ENCODE results near the gene BEND7. TPM values are rescaled to one million over a fixed set of nuclear protein-coding genes. Genes with fewer than 3 reads are reported as not detected.

Gene BEND7
- polyA plus RNA-seq, 1 of the 3 experiments (the other 2 are of a cell fraction), result 9.2 TPM

GRCh38 chr10:13441476-13441875 is 87.3 kb downstream of the BEND7 start (continued):
- TF ChIP-seq ELF1 (IDR thresholded peaks at IDR 0.05), result no peak
- TF ChIP-seq GABPA (IDR thresholded peaks at IDR 0.05; ENCODE audit: low read depth), result no peak
- TF ChIP-seq GATA2 (CRISPR knock-in tag; IDR thresholded peaks at IDR 0.05), result no peak

- TF ChIP-seq RAD21 (IDR thresholded peaks at IDR 0.05; ENCODE audit: low read length) (peak; percentile 58), RXRA (IDR thresholded peaks at IDR 0.05; ENCODE audit: borderline replicate concordance, low read depth) (no peak), SMC3 (IDR thresholded peaks at IDR 0.05; ENCODE audit: low read depth, low read length) (peak; percentile 83), CTCF (IDR thresholded peaks at IDR 0.05) (peak; percentile 93), RCOR1 (IDR thresholded peaks at IDR 0.05; ENCODE audit: low read length) (no peak)
- CTCF ChIA-PET, result interaction anchor here (0.6 to 9.0 kb wide), 61 partner anchors 8 to 341 kb away, joined by 3 to 116 read pairs (median 5); partner anchors contain the start of genes BEND7, OPTN and SEPHS1
- POLR2A ChIA-PET, result no interaction called here
These were observed 88.4 kb downstream of the BEND7 start for GRCh38 chr10:13440185-13441061.

DNA sequence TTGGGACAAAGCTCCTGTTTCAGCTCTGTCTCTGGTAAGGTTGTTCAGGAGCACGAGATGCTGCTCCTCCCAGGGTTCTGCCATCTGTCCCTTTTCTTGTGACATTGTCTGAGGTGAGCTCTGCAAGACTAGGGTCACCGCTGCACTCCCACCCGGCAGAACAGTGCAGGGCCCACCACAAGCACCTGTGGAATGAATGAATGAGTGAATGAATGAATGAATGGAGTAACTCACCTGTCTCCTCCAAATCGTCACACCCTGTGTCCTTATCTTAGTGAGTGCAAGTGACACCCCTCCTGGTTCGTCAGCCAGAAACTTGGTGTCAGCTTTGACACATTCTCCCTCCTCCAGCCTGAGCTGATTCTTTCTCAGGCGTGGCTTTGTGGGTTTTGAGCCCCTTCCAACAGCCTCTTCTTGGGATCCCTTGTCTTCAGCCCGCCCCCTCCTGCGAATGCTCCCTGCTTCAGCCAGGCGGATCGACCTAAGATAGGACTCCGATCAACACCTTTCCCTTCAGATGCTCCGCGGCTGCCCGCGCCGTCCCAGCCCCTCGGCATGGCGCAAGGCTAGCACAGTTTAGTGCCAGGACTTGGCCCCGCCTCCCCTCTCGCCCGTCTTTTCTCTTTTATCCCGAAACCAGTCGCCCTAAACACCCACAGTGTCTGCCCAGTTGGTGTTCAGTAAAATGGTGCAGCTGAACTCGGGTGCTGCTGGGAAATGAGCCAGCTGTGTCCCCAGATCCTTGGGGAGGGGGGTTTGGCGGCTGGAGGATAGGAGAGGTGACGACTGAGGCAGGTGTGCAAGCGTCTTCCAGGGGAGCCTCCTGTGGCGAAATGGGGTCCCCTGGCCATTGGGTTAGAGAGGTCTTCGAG is 89.3 kb downstream of the BEND7 start:
- Histone ChIP-seq H3F3A (replicated peaks; ENCODE audit: insufficient read depth) (no peaks in the 10 kb centered on the region), H3K27me3 (ENCODE audit: insufficient read depth) (no peaks in the 10 kb centered on the region; the same call in 1 of the 2 replicates), H3K79me2 (ENCODE audit: insufficient read depth) (no peaks in the 10 kb centered on the region), H3K9me2 (no peaks in the 10 kb centered on the region), H2AFZ (ENCODE audit: low read depth) (no peak overlapping the region), H3K4me2 (peak overlapping the region; percentile 80), H3K4me1 (ENCODE audit: control insufficient read depth in 1 of 2, insufficient read depth in 2 of 2, low read depth in 1 of 2, low read length in 1 of 2) (peaks cover 7 to 11% of the 10 kb centered on the region in 2 experiments; a peak in 3 of 4 replicates), H3K36me3 (replicated peaks in 1 of 2; ENCODE audit: control insufficient read depth in 1 of 2, insufficient read depth in 2 of 2, low read length in 1 of 2) (peaks cover 0 to 5% of the 10 kb centered on the region in 2 experiments), H4K20me1 (ENCODE audit: insufficient read depth) (no peaks in the 10 kb centered on the region), H3K27ac (ENCODE audit: low read depth in 2 of 2, low read length in 1 of 2) (no peak overlapping the region), H3K9me3 (no peaks in the 10 kb centered on the region), H3K4me3 (ENCODE audit: low read depth in 2 of 2, low read length in 1 of 2) (peak overlapping the region; percentile 49 to 61), H3K9ac (no peak overlapping the region)
- TF ChIP-seq EP300 (IDR thresholded peaks at IDR 0.05; ENCODE audit: borderline replicate concordance in 1 of 2, low read depth in 1 of 2, low read length in 1 of 2) (no peak), RFX5 (IDR thresholded peaks at IDR 0.05; ENCODE audit: low read length) (no peak)
- peak; percentile 56 for DNase-seq
- WGBS (ENCODE audit: low lambda C conversion rate), result 26% methylated on average over 23 of the region's 29 CpGs
- ChIA-PET CTCF (interaction anchor here (0.6 to 9.0 kb wide), 57 partner anchors 7 to 340 kb away, joined by 3 to 116 read pairs (median 5); partner anchors contain the start of genes BEND7, OPTN and SEPHS1), POLR2A (no interaction called here)

More at GRCh38 chr10:13440185-13441061, 88.4 kb downstream of the BEND7 start:
- Histone ChIP-seq H3K36me3 (replicated peaks in 1 of 2; ENCODE audit: control insufficient read depth in 1 of 2, insufficient read depth in 2 of 2, low read length in 1 of 2) (peaks cover 0 to 5% of the 10 kb centered on the region in 2 experiments), H4K20me1 (ENCODE audit: insufficient read depth) (no peaks in the 10 kb centered on the region), H2AFZ (ENCODE audit: low read depth) (0 out of 2 replicates have a peak overlapping the region, but pooled peaks have one; percentile 6), H3K9me2 (no peaks in the 10 kb centered on the region), H3K9me3 (no peaks in the 10 kb centered on the region), H3K27ac (ENCODE audit: low read depth in 2 of 2, low read length in 1 of 2) (no peak overlapping the region), H3F3A (replicated peaks; ENCODE audit: insufficient read depth) (no peaks in the 10 kb centered on the region), H3K4me3 (ENCODE audit: low read depth in 2 of 2, low read length in 1 of 2) (peak overlapping the region; percentile 49 to 61), H3K4me1 (ENCODE audit: control insufficient read depth in 1 of 2, insufficient read depth in 2 of 2, low read depth in 1 of 2, low read length in 1 of 2) (peaks cover 7 to 11% of the 10 kb centered on the region in 2 experiments; a peak in 3 of 4 replicates), H3K4me2 (peak overlapping the region; percentile 80), H3K79me2 (ENCODE audit: insufficient read depth) (no peaks in the 10 kb centered on the region), H3K9ac (no peak overlapping the region), H3K27me3 (ENCODE audit: insufficient read depth) (no peaks in the 10 kb centered on the region; the same call in 1 of the 2 replicates)
- whole genome bisulfite sequencing (ENCODE audit: low lambda C conversion rate), result 28% methylated on average over 11 of the region's 30 CpGs
- DNase-seq, result peak; percentile 87
